H1 (cell line): ENCODE results near the gene GRIA4.

ENCODE experiments used
- CEBPB ChIP-seq: IDR thresholded peaks from 2 replicates; pipeline ENCODE4 v1.6.1; 2012; ENCODE audit warnings: low read depth, low read length
- CHD2 ChIP-seq: IDR thresholded peaks from 2 replicates; pipeline ENCODE4 v1.6.1; 2012; ENCODE audit warnings: low read length, improper control_type of control experiment
- EP300 ChIP-seq, 2 experiments: IDR thresholded peaks; 1 replicate in 1 of 2; 2 replicates in 1 of 2; pipeline ENCODE4 v1.6.1; 2011 to 2012; ENCODE audit warnings: low read depth in 2 of 2, low read length in 2 of 2, mild to moderate bottlenecking in 2 of 2, borderline replicate concordance in 1 of 2, inconsistent platforms in 1 of 2, moderate library complexity in 1 of 2
- GABPA ChIP-seq: IDR thresholded peaks from 2 replicates; pipeline ENCODE4 v1.6.1; 2011; ENCODE audit warnings: mild to moderate bottlenecking, low read length, moderate library complexity, borderline replicate concordance; ENCODE audit not compliant: insufficient read depth
- HDAC2 ChIP-seq, 2 experiments: fragments of 300-600 bp in 1 of 2; sonication (generic) in 1 of 2; IDR thresholded peaks; 2 replicates each; pipeline ENCODE4 v1.6.1; 2011 to 2012; ENCODE audit warnings: low read depth in 2 of 2, low read length in 2 of 2, mild to moderate bottlenecking in 2 of 2, moderate library complexity in 2 of 2, borderline replicate concordance in 1 of 2, inconsistent platforms in 1 of 2
- JUN ChIP-seq: IDR thresholded peaks from 2 replicates; pipeline ENCODE4 v1.6.1; 2011; ENCODE audit warnings: low read depth, mild to moderate bottlenecking, improper control_type of control experiment, low read length
- JUND ChIP-seq: IDR thresholded peaks from 2 replicates; pipeline ENCODE4 v1.6.1; 2011; ENCODE audit warnings: mild to moderate bottlenecking, improper control_type of control experiment, low read length
- MAFK ChIP-seq: IDR thresholded peaks from 2 replicates; pipeline ENCODE4 v1.6.1; 2012; ENCODE audit warnings: low read depth, mild to moderate bottlenecking, improper control_type of control experiment, low read length
- POLR2AphosphoS5 ChIP-seq: IDR thresholded peaks from 2 replicates; pipeline ENCODE4 v1.6.1; 2011; ENCODE audit warnings: low read depth, low read length
- RFX5 ChIP-seq: IDR thresholded peaks from 2 replicates; pipeline ENCODE4 v1.6.1; 2011; ENCODE audit warnings: low read depth, low read length, improper control_type of control experiment, borderline replicate concordance
- RXRA ChIP-seq: IDR thresholded peaks from 2 replicates; pipeline ENCODE4 v1.6.1; 2011; ENCODE audit warnings: low read depth, mild to moderate bottlenecking, low read length, moderate library complexity; ENCODE audit not compliant: insufficient read depth
- SP1 ChIP-seq: IDR thresholded peaks from 2 replicates; pipeline ENCODE4 v1.6.1; 2011; ENCODE audit warnings: low read depth, low read length
- TAF1 ChIP-seq: IDR thresholded peaks from 2 replicates; pipeline ENCODE4 v1.6.1; 2011; ENCODE audit warnings: mild to moderate bottlenecking, low read depth, low read length
- TF ChIP-seq, protein P1 (sequence below), 3 experiments: IDR thresholded peaks; 1 replicate in 2 of 3; 2 replicates in 1 of 3; pipeline versions ENCODE4 v1.5.1 to v1.6.1; 2011; ENCODE audit warnings: low read length in 3 of 3, mild to moderate bottlenecking in 3 of 3, inconsistent platforms in 2 of 3, low read depth in 1 of 3, moderate library complexity in 1 of 3; ENCODE audit not compliant: insufficient read depth in 1 of 3; ENCODE audit errors: control extremely low read depth in 1 of 3

GRCh38 chr11:105612771-105613170 lies 2.9 kb downstream of the GRIA4 start:
- TF ChIP-seq, protein P1, sequence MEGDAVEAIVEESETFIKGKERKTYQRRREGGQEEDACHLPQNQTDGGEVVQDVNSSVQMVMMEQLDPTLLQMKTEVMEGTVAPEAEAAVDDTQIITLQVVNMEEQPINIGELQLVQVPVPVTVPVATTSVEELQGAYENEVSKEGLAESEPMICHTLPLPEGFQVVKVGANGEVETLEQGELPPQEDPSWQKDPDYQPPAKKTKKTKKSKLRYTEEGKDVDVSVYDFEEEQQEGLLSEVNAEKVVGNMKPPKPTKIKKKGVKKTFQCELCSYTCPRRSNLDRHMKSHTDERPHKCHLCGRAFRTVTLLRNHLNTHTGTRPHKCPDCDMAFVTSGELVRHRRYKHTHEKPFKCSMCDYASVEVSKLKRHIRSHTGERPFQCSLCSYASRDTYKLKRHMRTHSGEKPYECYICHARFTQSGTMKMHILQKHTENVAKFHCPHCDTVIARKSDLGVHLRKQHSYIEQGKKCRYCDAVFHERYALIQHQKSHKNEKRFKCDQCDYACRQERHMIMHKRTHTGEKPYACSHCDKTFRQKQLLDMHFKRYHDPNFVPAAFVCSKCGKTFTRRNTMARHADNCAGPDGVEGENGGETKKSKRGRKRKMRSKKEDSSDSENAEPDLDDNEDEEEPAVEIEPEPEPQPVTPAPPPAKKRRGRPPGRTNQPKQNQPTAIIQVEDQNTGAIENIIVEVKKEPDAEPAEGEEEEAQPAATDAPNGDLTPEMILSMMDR (IDR thresholded peaks at IDR 0.05; ENCODE audit: control extremely low read depth in 1 of 3, insufficient read depth in 1 of 3, low read depth in 1 of 3, low read length in 3 of 3): no peak
- TF ChIP-seq RFX5 (no peak), JUN (no peak), GABPA (no peak), MAFK (no peak), SP1 (no peak), POLR2AphosphoS5 (no peak), RXRA (no peak), CHD2 (no peak), EP300 (IDR thresholded peaks at IDR 0.05; ENCODE audit: borderline replicate concordance in 1 of 2, low read depth in 2 of 2, low read length in 2 of 2) (no peak), HDAC2 (IDR thresholded peaks at IDR 0.05; ENCODE audit: borderline replicate concordance in 1 of 2, low read depth in 2 of 2, low read length in 2 of 2) (no peak), JUND (no peak), CEBPB (no peak), TAF1 (no peak)
